PC-9 (cell line): ENCODE measurements around the gene FUT2.

Source experiments
- EZH2 ChIP-seq: fragments of 200-600 bp; sonication (generic); IDR thresholded peaks from 2 replicates; pipeline ENCODE4 v1.8.0; 2017; ENCODE audit warnings: antibody characterized with exemption, low read depth
- TF ChIP-seq, protein P1 (sequence below): fragments of 200-600 bp; sonication (generic); conservative IDR thresholded peaks from 2 replicates; pipeline ENCODE4 v1.6.1; 2017; ENCODE audit warnings: mixed run types, antibody characterized with exemption, mild to moderate bottlenecking, moderate library complexity

DNA sequence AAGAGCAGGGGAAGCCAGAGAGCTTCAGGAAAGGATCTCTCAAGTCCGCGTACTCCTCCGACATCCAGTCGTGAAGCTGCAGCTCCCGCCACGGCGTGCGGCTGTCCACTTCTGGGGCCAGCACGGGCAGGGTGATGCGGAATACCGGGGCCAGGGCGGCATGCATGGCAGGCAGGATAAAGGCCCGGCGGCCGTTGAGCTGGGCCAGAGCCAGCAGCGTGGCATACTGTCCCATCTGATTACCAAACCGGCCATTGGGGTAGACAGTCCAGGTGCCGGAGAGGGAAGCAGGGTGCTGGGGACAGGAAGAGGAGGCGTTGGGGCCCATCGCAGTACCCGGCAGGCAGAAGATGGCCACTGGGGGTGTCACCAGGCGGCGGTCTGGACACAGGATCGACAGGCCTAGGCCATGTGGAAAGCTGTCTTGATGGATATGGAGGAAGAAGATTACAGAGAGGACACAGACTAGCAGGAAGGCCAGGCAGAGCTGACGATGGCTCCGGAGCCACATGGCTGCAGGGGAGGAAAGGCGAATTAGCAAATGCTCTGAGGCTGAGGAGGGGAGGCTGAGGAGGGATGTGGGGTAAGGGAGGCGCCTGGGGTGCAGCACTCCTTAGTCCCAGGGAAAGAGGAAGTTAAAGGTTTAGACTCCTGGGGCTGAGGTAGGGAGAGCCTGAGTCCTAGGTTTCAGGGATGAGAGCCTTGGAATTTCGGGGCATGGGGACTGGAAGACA is 55.2 kb downstream of the FUT2 start:
- TF ChIP-seq, protein P1, sequence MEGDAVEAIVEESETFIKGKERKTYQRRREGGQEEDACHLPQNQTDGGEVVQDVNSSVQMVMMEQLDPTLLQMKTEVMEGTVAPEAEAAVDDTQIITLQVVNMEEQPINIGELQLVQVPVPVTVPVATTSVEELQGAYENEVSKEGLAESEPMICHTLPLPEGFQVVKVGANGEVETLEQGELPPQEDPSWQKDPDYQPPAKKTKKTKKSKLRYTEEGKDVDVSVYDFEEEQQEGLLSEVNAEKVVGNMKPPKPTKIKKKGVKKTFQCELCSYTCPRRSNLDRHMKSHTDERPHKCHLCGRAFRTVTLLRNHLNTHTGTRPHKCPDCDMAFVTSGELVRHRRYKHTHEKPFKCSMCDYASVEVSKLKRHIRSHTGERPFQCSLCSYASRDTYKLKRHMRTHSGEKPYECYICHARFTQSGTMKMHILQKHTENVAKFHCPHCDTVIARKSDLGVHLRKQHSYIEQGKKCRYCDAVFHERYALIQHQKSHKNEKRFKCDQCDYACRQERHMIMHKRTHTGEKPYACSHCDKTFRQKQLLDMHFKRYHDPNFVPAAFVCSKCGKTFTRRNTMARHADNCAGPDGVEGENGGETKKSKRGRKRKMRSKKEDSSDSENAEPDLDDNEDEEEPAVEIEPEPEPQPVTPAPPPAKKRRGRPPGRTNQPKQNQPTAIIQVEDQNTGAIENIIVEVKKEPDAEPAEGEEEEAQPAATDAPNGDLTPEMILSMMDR = no peak
- TF ChIP-seq EZH2 = no peak
